GM19397 (cell line): Measurements from ENCODE around the gene FTO.

Experiments
- ATAC-seq: cut with Tn5 transposase; IDR thresholded peaks from one replicate; pipeline ENCODE4 v1.9.1; 2021; ENCODE audit warnings: mild to moderate bottlenecking, moderate library complexity; ENCODE audit not compliant: unreplicated experiment

Gene FTO

GRCh38 chr16:53894686-53895085 is 190.7 kb downstream of the FTO start:
- no peak for ATAC-seq

- no peak for ATAC-seq
These were observed 191.5 kb downstream of the FTO start for GRCh38 chr16:53895433-53895832.

DNA sequence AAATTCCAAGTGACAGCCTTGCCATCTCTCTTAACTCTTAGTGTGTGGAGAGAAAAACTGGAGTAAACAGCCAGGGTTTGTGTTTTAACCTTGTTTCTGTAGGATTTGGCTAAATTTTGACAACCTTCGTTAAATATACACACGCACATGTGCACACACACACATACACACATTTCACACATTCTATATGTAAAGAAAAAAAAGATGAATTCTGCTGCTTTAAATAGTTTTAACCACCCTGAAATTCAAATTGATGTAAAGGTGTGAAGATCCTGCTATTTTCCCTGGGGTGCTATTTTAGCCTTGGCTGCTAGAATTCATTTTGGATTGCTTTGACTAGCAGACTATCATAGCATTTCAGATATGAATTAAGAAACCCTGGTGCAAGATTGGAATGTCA is 191.9 kb downstream of the FTO start:
- no peak for ATAC-seq

DNA sequence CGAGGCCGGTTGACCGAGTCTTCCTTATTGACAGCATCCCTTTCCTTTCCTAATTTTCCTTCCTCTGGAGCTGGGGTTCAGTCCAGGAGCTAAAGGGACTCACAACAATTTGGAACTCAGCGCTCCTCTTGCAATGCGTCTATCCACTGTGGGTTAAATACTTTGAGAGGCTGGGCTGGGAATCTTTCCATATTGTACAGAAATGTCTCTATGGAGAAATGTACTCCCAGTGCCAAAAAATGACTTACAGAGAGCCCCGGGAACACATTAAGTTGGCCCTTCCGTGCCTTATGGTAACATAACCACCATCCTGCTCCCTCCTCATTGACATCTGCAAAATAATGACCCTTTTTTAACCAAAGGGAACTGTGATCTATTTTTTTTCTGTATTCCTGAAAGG is 192.8 kb downstream of the FTO start:
- ATAC-seq: no peak

- no peak for ATAC-seq
These were observed 195.0 kb downstream of the FTO start for GRCh38 chr16:53898993-53899392.

- no peak for ATAC-seq
These were observed 195.5 kb downstream of the FTO start for GRCh38 chr16:53899431-53899830.

DNA sequence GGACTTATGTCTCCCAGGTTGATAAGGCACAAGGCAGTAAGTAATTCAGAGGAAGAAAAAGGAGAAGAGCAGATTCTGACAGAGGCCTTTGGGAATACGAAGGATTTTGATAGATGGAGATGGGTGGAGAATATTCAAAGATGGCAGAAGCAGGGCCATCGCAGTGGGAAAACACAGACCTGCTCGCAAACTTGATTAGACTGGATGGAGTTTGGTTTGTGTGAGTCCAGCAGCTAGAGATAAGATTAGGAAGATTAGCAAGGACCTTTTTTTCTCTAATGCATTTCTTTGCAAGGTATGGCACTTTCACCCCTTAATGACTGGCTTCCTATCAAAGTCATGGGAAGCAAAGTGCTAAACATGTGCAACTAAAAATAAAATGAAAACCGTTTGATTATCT is 196.7 kb downstream of the FTO start:
- ATAC-seq: no peak

- ATAC-seq: no peak
These were observed 197.5 kb downstream of the FTO start for GRCh38 chr16:53901408-53901807.

GRCh38 chr16:53904533-53904932 is 200.6 kb downstream of the FTO start:
- no peak for ATAC-seq

- no peak for ATAC-seq
These were observed 201.1 kb downstream of the FTO start for GRCh38 chr16:53905028-53905427.

DNA sequence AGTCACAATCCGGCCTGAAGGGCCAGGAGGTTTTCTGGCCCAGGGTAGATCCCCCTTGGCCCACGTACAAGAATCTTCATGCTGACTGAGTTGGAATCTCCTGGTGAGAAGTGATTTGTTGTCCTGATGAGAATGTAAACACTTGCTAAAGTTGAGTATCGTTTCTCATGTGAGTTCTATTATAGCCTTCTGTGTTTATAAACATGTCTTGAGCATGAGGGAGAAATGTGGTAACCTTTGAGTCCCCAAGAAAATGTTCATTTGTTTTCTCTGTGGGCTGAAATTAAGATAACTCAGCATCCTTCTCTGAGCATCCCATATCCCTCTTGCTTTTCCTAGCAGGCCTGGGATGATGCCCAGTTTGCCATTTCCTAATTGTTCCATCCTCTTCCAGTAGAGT is 204.8 kb downstream of the FTO start:
- ATAC-seq: no peak

- ATAC-seq: no peak
These were observed 207.0 kb downstream of the FTO start for GRCh38 chr16:53910990-53911389.

DNA sequence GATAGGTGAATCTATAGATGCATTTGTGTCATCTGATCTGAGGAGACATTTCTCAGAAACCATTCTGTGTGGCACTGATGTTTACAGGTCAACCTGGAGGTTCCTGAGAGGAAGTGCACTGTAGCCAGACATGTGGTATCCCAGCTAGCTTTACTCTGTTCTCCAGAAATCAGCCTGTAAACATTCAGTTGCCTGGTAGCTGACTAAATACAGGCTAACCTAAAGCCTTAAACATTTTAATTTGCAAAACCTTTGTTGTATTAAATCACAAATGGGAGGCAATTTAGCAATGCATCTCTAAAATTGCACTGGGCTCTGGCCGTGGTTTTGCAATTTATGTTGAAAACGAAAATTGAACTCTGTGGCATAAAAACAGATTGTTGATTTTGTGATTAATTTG is 207.6 kb downstream of the FTO start:
- ATAC-seq: no peak

DNA sequence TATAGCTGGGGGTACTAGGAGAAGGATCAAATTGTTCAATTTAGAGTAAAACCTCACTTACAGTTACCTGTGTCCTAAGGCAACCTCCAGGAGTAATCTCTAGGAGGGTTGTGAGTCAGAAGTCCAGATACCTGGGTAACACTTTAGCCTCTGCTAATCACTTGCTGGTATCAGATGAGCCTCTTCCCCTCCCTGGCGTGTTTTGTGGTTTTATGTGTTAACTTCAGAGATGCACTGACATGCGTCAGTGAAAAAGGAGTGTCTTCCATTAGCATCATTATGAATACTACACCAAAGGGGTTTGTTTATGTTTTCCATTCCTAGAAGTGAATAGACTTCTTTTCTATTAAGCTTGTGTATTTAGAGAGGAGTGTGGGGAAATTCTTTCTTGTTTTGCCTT is 208.2 kb downstream of the FTO start:
- ATAC-seq: no peak

- no peak for ATAC-seq
These were observed 209.3 kb downstream of the FTO start for GRCh38 chr16:53913099-53913870.

GRCh38 chr16:53913920-53914319 is 210.0 kb downstream of the FTO start:
- no peak for ATAC-seq

DNA sequence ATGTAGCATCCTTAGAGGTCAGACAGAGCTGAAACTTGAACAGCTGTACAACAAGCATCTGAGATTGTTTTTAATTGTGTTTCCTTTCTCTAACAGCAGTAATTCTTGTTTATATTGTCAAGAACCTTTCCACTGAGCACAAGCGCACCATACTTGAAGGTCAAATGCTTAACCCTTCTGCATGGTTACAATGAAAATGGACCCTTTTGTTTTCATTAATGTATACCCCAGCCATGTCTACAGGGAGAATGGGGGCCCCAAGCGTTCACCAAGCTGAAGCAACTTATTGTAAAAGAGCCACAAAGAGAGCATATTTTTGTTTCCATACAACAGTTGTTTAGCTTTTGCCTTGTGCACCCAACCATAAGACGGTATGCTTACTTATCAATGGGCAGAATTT is 210.8 kb downstream of the FTO start:
- ATAC-seq: no peak

DNA sequence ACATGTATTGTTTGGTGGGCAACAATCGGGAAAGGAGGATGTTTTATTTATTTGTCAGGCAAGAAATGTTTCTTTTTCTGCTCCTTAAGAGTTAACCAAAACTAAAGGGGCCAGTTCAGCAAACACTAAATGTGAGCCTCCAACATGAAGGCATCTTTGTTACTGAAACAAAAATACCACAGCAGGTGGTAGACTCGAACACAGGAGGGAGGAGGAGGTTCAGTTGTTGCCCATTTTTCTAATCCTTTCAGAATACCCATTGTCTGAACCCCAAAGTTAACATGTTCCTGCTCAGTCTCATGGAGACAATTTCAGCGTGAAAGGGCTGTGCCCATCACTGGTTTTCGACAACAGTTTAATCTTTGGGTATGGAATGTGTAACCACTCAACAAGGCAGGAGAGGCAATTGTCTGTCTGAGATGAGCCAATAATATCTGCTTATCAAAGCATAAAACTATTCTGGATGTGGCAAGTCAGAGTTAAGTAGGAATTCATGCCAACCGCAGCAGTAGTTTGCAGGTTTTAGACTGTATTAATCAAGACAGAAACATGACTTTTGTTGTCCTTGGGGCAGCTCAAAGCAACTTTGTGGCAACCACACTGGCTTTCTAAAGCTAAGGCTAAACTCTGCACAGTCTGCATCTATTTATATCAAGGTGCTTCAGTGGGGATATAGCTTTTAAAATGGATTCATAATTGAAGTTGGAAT is 211.7 kb downstream of the FTO start:
- no peak for ATAC-seq

DNA sequence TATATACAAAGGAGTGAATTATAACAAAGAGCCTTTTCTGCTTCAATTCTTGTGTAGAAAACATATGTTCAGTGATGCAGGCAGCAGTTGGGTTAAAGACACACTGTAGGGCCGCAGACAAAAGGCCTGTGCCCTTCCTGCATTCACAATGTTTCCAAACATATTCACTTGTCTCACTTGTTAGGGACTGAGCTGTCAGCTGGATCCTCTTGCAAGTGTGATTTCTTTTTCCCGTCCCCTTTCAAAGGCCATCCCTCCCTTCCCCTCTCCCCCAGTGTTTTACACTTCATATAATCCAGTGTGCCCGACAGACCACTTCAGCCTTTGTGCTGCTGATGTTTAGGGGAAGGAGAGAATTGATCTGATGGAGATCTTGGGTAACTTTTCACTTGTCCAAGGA is 217.0 kb downstream of the FTO start:
- no peak for ATAC-seq

GRCh38 chr16:53922067-53922806 is 218.3 kb downstream of the FTO start:
- ATAC-seq: no peak

DNA sequence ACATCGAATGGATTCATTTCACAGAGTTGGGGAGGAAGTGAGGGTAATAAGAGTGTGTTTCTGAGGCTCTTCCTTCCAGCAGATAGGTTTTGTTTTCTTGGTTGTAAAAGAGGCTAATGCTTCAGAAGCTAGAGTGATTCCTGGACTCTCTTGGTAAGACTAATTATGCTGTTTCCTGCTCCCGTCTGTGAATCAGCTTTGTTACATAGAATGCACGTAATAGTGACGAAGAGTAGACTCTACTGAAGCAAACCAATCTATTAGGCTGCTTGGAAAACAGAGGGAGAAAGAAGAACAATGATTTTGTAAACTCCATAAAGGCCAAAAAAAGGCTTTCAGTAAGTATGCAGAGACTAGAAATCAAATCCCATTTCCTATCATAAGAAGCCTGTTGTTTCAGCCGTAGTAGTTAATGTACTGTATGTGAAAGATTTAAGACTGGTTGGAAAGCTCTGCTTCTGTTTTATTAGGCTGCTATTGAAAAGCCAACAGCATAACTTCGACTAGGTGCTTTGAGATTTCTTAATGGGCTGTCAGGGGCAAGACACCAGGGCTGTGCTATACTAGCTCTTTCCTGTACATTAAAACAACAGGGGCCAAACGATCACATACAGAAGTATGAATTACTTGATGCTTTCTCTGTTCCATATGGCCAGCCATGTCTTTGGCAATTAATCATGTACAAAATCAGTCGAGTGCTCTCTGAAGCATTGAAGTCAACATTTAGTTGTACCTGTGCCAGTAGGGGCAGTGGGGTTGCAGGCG is 219.0 kb downstream of the FTO start:
- ATAC-seq: no peak
